GM12875 (cell line): ENCODE data around the gene HOXA13.

Source experiments
- H3K4me3 ChIP-seq: one replicate; pipeline ENCODE4 v1.5.1; 2011; ENCODE audit warnings: low read depth, low read length, control low read depth
- TF ChIP-seq, protein P1 (sequence below): IDR thresholded peaks from 2 replicates; pipeline ENCODE4 v1.5.1; 2011; ENCODE audit warnings: low read depth, mild to moderate bottlenecking, control low read depth, inconsistent platforms, low read length, moderate library complexity, borderline replicate concordance; ENCODE audit not compliant: insufficient read depth

The HOXA13 gene

DNA sequence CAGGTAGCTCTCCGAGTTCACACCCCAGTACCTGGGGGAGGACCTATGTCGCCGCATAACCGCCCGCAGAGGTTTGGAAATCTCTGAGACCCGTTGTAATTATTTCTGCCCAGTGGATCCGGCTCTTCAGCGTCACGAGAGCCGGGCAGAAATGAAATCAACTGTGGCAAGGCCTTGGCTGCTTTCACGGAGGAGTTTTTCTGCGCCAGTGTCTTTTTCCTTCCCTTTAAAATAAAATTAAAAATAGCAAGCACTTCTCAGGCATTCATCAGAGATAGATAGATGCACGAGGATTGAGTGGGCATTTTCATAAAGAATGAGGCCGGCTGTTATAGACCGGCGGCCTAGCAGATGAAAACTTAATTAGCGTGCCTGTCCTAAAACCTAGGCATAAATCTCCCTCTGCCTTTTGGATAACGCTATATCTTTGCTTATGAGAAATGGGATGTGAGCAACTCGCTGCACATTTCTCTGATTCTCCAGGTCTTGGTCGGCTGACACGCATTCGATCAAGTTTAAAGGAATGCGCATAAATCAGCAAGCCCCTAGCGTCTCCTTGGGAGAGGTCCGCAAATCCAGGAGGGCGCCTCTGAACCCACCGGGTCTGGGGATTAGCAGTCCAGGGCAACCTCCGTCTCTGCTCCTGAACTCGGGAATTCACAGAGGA is 6.4 kb downstream of the HOXA13 start:
- no peak overlapping the region for H3K4me3 ChIP-seq
- TF ChIP-seq, protein P1, sequence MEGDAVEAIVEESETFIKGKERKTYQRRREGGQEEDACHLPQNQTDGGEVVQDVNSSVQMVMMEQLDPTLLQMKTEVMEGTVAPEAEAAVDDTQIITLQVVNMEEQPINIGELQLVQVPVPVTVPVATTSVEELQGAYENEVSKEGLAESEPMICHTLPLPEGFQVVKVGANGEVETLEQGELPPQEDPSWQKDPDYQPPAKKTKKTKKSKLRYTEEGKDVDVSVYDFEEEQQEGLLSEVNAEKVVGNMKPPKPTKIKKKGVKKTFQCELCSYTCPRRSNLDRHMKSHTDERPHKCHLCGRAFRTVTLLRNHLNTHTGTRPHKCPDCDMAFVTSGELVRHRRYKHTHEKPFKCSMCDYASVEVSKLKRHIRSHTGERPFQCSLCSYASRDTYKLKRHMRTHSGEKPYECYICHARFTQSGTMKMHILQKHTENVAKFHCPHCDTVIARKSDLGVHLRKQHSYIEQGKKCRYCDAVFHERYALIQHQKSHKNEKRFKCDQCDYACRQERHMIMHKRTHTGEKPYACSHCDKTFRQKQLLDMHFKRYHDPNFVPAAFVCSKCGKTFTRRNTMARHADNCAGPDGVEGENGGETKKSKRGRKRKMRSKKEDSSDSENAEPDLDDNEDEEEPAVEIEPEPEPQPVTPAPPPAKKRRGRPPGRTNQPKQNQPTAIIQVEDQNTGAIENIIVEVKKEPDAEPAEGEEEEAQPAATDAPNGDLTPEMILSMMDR = no peak

DNA sequence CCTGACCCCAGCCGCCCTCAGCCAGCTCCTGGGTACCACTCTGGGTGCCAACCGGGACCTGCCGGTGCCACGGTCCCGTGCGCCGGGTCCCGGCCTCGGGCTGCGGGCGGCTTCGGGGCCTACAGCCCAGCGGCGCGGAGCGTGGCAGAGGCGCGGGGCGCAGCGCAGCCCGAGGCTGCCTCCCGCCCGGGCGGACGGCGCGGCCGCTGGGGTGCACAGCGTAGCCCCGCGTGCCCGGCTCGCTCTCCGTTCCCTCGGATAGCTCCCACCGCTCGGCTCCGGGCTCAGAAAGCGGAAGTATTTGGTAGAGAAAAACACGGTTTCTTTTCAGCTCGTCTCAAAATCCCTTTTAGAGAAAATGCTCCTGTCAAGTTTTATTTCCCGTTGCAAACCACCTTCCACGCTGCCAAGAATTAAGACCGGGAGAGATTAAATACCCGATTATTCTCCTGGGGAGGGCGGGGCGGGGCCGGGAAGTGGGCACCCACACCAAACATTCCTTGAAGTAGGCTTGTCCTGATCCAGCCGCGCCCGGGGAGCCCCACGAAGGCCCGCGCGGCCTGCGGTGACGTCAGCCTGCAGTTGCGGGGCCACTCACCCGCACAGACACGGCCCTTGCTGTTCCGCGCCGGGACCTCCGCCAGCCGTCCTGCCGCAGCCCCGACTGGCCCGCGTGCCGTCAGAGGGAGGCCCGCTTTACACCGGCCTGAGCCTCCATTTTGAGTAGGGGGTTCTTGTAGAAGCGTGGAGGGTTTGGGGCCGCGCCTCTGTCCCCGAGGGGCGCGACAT is 7.2 kb downstream of the HOXA13 start:
- TF ChIP-seq, protein P1 = no peak
- H3K4me3 ChIP-seq = no peak overlapping the region

DNA sequence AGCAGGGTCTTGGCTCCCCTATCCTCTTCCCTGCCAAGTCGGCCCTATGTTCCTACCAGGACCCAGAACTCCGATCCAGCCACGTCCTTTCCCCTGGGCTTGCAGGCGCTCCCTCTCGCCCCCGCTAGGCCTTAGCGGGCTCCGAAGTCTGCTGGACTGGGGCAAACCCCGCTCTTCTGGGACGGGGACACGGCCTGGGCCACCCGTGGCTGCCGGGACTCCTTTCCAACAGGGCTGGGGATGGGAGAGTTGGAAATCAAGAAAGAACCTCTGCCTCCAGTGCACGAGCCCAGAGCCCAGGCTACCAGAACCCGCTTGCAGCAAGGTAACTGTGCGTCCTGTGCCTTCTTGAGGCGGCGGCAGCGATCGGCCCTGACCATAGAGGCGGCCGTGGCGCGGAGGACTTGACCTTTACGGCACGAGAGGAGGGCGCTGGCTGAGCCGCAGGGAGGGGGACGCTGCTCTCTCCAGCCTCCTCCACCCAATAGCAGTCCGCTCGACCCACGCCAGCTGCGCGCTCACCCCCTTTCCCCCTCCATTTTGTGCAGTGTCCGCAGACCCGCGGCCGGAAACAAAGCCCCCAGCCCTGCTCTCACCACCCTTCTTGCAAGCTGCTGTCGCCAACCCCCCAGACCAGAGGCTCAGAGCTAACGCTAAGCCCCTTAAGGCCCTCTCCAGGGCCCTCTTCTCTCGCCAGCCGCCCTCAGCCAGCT is 7.9 kb downstream of the HOXA13 start:
- H3K4me3 ChIP-seq = no peak overlapping the region

DNA sequence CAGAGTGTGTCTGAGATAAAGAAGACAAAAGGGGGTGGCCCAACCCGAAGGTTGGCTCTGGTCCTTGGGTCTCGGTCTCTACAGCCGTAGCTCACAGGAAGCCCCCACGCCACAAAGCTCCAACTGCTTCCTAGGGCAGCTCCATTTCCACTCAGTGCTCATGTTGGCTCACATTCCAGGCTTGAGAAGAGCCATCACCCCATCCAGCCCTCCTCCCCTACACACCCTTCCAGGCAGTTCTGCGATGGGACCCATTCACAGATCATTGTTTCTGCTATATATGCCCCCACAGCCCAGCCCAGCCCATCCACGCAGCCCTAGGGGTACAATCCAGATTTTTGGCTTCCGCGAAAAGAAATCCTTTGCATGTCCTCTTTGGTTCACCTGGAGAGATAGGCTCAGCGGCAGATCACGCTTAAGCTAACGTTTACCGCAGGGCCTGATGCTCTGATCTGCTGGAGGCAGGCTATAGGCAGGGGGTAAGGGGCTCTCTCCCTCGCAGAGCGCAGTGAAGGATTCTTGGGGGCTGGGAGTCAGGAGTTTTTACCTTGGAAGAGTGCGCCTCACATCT is 8.6 kb downstream of the HOXA13 start:
- TF ChIP-seq, protein P1 = no peak
- H3K4me3 ChIP-seq = no peak overlapping the region

More for the DNA sequence above, 7.9 kb downstream of the HOXA13 start:
- TF ChIP-seq, protein P1 = no peak

DNA sequence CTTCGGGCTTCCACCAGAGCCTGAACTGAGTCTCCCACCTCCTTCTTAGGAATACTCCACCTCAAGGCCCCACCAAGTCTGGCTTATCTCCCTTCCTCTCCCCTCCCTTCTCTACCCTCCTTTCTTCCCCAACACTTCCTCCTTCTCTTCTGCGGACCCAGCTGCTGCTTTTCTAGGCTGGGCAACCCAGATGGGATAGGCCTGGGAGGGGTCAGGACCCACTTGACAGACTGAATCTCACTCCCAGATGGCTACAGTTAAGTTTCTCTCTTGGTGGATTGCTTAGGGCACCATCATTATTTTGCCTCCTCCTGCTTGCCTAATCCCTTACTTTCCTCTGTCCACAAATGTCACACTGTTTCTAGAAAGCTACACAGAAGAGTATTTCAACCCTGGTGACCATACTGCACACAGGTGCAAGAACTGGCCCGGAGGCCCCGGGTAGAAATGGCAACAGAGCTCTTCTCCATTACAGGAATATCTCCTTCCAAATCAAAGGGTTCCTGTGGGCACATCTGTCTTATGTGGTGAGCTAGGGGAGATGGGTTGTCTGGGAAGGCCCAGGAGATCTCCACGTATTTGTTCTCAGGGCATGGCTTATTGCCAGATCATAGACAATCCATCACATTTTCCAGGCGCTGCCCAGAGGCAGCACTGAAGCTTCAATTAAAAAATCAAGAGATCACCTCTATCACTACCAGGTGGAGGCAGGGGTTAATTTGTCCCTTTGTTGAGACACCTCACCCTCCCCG is 9.7 kb downstream of the HOXA13 start:
- TF ChIP-seq, protein P1 = no peak
- H3K4me3 ChIP-seq = no peak overlapping the region

DNA sequence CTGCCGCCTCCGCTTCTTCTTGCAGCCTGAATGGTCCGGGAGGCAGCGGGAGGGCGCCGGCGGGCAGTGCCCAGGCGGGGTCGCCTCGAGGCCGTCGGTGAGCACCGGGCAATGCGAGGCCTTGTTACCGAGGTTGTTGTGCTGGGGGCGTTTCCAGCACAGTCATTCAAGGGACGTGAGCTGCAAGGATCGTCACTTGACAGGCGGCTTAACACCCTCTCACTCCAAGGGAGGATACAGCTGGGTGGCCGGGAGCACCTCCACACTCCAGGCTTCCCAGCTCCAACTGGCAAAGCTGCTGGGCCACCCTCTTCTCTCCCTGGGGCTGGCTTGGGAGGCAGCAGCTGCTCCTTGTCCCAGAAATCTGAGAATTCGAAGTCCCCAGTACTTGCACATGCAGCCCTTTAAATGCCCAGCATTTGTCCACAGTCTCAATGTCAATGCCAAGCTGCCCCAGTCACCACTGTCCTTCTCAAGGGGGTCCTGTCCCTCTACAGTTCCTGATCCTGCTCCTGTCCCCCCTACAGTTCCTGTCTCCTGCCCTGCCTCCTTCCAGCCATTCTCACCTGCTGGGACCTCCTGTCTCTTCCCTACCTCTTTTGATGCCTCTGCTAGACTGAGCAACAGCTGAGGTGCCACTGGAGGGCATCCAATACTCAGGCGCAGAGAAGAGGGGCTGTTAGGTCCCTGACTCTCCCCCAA is 10.4 kb downstream of the HOXA13 start:
- TF ChIP-seq, protein P1 = no peak
- no peak overlapping the region for H3K4me3 ChIP-seq
